Measurements from ENCODE around the gene WWOX.

Gene WWOX

GRCh38 chr16:78365366-78365765 is 265.9 kb downstream of the WWOX start:
- DNase-seq, result no peak

GRCh38 chr16:78368121-78369102 is 269.0 kb downstream of the WWOX start:
- DNase-seq, result no peak

GRCh38 chr16:78372277-78372676 is 272.8 kb downstream of the WWOX start:
- no peak for DNase-seq

GRCh38 chr16:78375055-78375679 is 275.7 kb downstream of the WWOX start:
- DNase-seq, result no peak

- DNase-seq, result no peak
Observed at GRCh38 chr16:78376452-78376851, 277.0 kb downstream of the WWOX start.

GRCh38 chr16:78377312-78377711 is 277.9 kb downstream of the WWOX start:
- DNase-seq, result no peak

- DNase-seq, result no peak
Observed at GRCh38 chr16:78381060-78381459, 281.6 kb downstream of the WWOX start.

GRCh38 chr16:78383118-78383517 is 283.7 kb downstream of the WWOX start:
- no peak for DNase-seq

GRCh38 chr16:78385086-78385805 is 285.8 kb downstream of the WWOX start:
- DNase-seq, result no peak

GRCh38 chr16:78386557-78387324 is 287.3 kb downstream of the WWOX start:
- DNase-seq, result no peak

GRCh38 chr16:78389009-78389498 is 289.6 kb downstream of the WWOX start:
- no peak for DNase-seq

- no peak for DNase-seq
Observed at GRCh38 chr16:78390092-78390491, 290.6 kb downstream of the WWOX start.

- no peak for DNase-seq
Observed at GRCh38 chr16:78390508-78391324, 291.3 kb downstream of the WWOX start.

GRCh38 chr16:78392585-78393195 is 293.2 kb downstream of the WWOX start:
- no peak for DNase-seq

GRCh38 chr16:78395035-78395434 is 295.6 kb downstream of the WWOX start:
- DNase-seq, result no peak

- DNase-seq, result no peak
Observed at GRCh38 chr16:78396046-78396445, 296.6 kb downstream of the WWOX start.

- DNase-seq, result no peak
Observed at GRCh38 chr16:78396673-78397072, 297.2 kb downstream of the WWOX start.

GRCh38 chr16:78399384-78399783 is 299.9 kb downstream of the WWOX start:
- no peak for DNase-seq

GRCh38 chr16:78402833-78403232 is 303.4 kb downstream of the WWOX start:
- DNase-seq, result no peak

- DNase-seq, result no peak
Observed at GRCh38 chr16:78405040-78405439, 305.6 kb downstream of the WWOX start.

GRCh38 chr16:78405833-78406232 is 306.4 kb downstream of the WWOX start:
- no peak for DNase-seq
